GM19438 (cell line): ENCODE results near the gene PXMP2.

Experiments
- ATAC-seq: cut with Tn5 transposase; IDR thresholded peaks from one replicate; pipeline ENCODE4 v1.9.1; 2021; ENCODE audit warnings: low read depth; ENCODE audit not compliant: unreplicated experiment

The PXMP2 gene

GRCh38 chr12:132719954-132720324 lies 32.6 kb downstream of the PXMP2 start:
- ATAC-seq = no peak

- ATAC-seq = no peak
Measured at GRCh38 chr12:132720606-132721345, 33.4 kb downstream of the PXMP2 start.

DNA sequence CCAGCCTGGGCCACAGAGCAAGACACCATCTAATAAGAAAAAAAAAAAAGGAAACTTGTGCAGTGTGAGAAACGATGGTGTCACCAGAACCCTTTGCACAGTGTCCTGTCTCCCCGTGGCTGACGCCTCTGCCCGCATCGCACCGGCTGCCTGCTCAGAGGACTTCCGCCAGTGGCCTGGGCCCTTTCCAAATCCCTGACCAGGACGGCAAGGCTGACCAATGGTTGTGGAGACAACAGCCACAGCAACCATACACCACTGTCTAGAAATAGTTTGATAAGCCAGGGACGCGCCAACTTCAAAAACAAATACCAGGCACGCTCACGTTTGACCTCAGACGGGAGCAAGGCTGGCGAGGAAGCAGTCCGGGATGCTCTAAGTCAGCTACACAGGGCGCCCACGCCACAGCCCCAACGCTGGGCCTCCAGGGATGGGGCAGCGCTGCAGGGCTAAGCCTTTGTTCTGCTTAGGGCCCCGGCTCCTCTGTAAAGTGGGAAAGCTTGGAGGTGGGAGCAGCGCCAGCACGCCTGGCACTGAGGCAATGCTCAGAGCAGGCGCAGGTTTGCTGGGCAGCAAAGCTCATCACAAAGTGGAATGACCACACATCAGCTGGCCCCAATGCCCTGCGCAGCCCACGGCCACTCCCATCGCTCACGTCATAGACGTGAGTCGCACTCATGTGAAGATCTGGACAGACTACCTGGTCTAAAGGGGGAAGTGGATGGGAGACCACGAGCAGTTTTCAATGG lies 35.8 kb downstream of the PXMP2 start:
- no peak for ATAC-seq

DNA sequence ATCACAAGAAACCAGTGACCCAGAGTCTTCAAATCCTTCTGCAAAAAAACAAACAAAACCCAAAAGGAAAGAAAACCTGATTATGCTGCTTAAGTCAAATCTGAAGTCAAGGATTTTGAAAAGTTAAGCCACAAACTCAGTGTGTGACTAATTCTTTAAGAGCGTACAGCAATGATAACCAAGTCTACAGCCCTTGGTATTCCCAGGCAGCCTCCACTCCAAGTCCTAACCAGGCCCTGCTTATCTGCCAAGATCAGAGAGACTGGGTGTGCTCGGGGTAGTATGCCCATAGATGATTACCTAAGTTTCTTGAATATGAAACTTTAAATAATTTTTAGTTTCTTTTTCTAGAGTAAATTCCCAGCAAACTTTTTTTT lies 36.4 kb downstream of the PXMP2 start:
- ATAC-seq = no peak

GRCh38 chr12:132724506-132725241 lies 37.3 kb downstream of the PXMP2 start:
- no peak for ATAC-seq

DNA sequence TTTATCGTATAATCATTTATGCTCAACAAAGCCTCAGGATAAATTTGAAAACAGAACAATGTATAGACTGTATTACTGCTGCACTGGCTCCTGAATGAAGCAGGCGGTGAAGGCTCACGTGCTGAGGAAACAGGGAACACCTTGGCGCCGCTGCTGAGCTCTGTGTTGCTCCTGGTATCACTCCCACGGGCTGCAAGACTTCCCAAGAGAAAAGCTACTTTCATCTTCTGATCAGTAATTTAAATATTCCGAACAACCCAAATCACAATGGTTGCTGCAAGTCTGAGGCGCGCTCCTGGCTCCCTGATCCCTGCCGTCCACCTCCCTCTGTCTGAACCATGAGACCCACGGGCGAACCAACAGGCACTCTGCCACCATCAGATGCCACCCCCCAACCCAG lies 39.0 kb downstream of the PXMP2 start:
- no peak for ATAC-seq

GRCh38 chr12:132727091-132727794 lies 39.9 kb downstream of the PXMP2 start:
- ATAC-seq = no peak

DNA sequence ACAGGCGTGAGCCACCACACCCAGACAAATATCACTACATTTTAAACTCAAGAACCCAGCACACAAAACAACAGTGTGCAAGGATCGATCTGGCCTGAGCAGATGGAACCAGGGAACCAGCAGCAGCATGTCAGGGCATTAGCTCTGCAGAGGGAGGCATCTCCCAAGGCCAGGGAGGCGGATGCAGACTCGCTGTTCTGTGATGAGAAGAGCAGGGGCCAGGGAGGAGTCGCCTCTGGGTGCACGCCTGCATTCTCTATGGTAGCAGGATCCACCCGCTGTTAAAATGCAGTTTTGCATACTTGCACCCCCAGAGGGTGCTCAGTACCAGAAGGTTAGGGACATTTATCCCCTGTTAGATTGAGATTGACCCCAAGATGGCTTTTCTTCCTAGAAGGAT lies 41.1 kb downstream of the PXMP2 start:
- no peak for ATAC-seq

DNA sequence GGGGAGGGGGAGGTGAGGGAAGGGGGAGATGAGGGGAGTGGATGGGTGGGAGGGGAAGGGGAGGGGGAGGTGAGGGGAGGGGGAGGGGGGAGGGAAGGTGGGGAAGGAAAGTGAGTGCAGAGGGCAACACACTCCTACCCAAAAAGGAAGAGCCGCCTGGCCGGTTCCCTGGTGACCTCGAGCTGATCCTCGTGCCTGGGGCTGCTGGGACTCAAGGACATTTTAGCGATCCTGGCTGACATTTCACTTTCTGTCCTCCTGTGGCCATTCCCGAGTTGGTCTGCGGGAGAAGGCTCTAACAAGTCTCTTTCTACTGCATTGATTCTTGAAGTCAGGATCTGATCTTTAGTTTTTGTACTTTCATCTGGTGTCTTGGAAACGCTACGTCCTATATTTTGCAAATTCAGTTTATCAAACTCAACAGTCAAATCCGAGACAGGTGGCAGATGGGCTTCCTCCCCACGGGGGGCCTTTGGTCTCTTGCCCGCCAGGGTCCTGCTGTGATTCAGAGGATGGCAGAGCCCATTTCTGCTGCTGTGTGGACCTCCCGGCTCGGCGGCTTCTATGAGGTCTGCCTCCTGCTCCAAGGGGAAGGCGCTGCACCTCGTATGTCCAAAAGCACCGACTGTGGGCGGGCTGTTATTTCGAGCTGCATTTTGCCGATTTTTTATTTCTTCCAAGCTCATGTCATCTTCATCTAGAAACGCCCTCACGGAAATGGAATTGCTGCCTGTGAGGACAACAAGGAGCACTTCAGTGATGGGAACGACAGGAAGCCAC lies 42.3 kb downstream of the PXMP2 start:
- ATAC-seq = no peak

- no peak for ATAC-seq
Measured at GRCh38 chr12:132730353-132730752, 43.0 kb downstream of the PXMP2 start.

GRCh38 chr12:132731574-132731973 lies 44.2 kb downstream of the PXMP2 start:
- ATAC-seq = no peak

DNA sequence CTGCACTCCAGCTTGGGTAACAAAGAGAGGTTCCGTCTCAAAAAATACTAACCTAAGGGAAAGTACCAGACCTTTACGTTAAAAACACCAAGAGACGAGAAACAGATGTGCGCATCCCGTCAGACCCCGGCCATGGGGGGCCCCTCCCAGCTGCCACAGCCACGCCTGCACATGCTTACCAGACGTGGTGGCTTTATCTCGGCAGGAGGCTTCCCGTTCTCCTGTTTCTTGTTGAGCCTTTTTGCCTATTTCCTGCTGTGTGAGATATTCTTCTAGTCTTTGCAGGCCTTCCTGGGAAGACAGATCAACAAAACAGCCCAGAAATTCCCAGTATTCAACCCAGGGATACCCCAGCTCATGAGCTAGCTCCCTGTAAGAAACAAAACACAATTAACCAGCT lies 46.8 kb downstream of the PXMP2 start:
- no peak for ATAC-seq

DNA sequence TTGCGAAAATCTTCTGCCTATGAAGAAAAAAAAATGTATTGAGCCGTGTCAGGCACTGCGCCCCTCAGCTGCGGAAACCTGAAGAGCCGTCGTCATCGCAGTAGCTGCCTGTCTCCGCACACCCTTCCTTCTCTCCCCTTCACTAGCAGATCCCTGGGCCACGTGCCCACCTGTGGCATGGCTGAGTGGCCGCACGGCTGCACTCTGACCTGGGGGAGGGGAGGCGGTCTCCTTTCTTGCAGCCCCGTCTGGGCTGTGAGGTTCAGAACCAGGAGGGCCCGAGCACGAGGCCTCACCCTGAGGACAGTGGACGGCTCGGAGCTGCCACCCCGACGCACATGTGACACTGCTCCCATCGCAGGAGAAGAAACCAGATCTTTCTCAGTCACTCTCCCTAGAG lies 48.1 kb downstream of the PXMP2 start:
- no peak for ATAC-seq

GRCh38 chr12:132736378-132736777 lies 49.0 kb downstream of the PXMP2 start:
- ATAC-seq = no peak

DNA sequence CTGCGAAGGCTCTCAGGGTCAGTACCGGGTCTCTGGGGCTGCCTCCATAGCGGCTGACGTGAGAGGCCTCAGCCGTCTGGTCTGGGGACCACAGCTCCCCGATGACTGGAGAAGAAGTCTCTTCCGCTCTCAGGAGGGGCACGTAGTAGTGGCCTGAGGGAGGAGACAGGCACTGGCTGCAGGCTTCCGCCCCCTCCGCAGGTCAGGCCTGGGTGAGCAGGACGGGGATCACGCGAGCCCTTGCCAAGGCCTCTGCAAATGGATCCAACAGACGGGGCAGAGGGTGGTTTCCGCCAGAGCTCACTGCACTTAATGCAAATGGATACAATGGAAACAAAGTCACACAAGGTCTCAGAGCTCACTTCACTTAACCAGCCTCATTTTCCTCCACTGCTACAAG lies 49.5 kb downstream of the PXMP2 start:
- ATAC-seq = no peak

DNA sequence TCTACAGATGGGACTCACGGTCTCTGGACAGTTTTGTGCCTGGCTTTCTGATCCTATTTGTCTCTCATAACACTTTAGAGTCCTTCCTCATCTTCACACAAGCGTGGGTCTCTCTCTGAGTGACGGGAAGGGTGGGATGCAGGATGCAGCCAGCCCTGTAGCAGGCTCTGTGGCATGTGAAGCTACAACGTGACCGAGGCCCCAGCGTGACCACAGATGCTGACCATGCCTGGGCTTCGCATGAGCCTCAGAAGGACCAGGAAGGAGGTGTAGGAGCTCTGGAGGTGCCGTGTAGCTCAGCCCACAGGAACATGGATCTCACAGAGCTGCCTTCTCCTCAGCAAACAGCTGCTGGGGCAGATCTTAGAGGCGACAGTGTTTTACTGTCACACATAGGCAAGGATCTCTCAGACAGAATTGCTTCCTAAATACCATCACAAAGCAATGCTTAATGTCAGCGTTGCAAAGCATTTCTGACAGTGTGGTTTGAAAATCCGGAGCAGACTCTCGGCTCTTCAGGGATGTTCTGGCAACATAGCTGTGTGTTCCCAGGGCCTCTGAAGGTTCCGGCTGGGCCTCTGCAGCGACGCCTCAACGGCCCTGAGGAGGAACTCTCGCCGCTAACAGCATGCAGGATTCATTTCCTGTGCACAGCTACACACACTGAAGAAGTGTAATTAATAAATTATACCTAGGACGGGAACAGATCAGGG lies 52.4 kb downstream of the PXMP2 start:
- ATAC-seq = no peak

GRCh38 chr12:132740313-132740646 lies 52.9 kb downstream of the PXMP2 start:
- no peak for ATAC-seq

DNA sequence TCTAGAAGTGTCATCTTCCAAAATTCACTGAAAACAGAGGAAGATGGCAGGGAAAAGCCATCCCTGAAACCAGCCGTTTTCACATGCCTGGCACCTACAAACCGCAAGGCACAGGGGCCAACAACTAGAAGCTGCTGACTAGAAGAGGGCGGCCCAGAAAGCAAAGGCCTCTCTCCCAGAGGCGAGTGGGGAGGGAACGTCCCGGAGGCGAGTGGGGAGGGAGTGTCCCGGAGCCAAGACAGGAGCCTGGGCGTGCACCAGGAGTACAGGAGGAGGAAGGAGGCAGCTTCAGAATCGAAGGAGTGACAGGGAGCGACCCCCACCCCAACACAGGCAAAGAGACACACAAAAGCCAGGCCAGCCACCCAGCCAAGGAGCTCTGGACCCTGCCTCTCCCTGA lies 53.3 kb downstream of the PXMP2 start:
- no peak for ATAC-seq

DNA sequence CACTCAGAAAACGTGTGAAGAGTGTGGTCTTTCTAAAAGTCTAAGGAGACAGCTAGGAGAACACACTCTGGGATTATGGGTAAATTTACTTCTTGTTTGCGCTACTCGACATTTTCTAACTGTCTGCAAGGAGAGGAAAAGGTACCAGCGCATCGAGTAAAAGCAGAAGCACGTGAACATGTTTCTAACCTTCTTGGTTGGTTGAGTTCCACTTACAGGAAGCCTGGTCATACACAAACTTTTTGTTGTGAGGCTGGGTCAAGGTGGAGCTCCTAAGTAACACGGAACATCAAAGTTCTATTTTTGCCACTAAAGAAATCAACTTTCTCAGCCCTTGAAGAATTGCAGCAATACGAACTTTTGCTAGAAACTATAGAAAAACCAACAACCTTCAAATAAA lies 54.2 kb downstream of the PXMP2 start:
- ATAC-seq = no peak

DNA sequence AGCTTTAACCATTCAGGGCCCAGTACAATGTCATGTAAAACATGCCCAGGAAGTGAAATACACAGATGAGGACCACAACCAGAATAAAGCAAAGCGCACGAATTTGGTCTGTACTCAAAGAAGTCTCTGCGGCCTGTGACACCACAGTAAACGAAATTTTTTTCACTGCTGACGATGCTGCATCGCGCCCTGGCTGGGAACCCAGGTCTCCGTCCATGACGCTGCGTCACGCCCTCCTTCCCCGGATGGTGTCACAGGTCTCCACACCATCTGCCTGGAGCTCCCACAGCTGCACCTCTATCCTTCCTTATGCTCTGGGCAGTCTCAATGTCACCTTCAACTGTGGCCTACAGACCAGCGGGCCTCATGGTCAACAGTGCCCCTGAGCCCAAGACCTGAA lies 56.4 kb downstream of the PXMP2 start:
- no peak for ATAC-seq
